Forelimb muscle (tissue), 1 donor: ENCODE data around the gene CACNA1H. TPM values are rescaled to one million over a fixed set of nuclear protein-coding genes. Genes with fewer than 3 reads are reported as not detected.

Source experiments
- DNase-seq: peaks from one replicate; pipeline ENCODE4 v3.0.0-alpha.2; 2013; ENCODE audit warnings: low read depth
- polyA plus RNA-seq: library from polyadenylated mRNA; unstranded; fragments of 120-200 nt; gene quantifications from one replicate; pipeline ENCODE4 v1.2.1, GENCODE V29; 2013; ENCODE audit not compliant: insufficient read length

Gene CACNA1H
- polyA plus RNA-seq, 1 donor = 51.6 TPM

DNA sequence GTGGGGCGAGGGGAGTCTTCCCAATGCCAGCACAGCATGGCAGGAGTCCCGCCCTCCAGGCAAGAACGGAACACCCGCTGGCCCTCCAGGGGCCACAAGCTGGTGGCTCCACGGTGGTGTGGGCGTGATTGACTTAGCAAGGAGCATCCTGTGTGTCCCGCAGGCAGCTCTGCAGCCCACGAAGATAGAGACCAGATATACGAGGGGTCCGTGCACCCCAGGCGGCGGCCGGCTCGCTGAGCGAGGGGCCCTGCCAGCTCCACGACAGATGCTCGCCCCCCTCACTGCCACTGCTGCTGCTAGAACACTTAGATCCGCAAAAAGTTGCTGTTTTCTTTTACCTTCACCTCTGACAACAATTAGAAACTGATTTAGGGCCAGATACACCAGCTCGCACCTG, 10.0 kb upstream of the CACNA1H start:
- DNase-seq = no peak

- DNase-seq = no peak
Measured at GRCh38 chr16:1143761-1144450, 9.0 kb upstream of the CACNA1H start.

- DNase-seq = no peak
Measured at GRCh38 chr16:1144476-1145382, 8.2 kb upstream of the CACNA1H start.

- DNase-seq = no peak
Measured at GRCh38 chr16:1145383-1146100, 7.4 kb upstream of the CACNA1H start.

- no peak for DNase-seq
Measured at GRCh38 chr16:1146409-1146808, 6.5 kb upstream of the CACNA1H start.

GRCh38 chr16:1147027-1147426, 5.9 kb upstream of the CACNA1H start:
- DNase-seq = no peak

DNA sequence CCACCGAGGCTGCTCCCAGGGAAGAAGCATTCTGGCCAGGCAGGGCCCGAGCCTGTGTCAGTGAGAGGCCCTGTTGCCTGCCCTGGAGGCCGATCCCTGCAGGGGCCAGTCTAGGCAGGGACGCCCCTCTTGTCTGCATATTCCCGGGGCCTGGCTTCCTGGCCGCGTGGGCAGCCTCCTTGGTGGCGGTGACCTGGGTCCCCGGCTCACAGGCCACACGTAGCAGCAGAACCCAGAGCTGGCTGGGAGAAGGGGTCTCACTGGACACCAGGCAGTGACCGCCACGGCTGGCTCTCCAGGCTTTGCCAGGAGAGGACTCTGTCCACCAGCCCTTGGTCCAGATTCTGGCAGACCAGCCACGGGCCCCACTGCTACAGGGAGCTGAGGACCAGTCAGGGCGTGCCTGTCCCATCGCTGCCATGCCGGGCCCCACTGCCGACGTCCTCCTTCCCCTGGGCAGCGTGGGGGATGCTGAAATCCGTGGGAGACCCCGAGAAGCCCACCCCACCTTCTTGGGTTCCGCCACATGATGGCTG, 3.7 kb upstream of the CACNA1H start:
- DNase-seq = no peak

GRCh38 chr16:1150511-1150982, 2.4 kb upstream of the CACNA1H start:
- DNase-seq = no peak

DNA sequence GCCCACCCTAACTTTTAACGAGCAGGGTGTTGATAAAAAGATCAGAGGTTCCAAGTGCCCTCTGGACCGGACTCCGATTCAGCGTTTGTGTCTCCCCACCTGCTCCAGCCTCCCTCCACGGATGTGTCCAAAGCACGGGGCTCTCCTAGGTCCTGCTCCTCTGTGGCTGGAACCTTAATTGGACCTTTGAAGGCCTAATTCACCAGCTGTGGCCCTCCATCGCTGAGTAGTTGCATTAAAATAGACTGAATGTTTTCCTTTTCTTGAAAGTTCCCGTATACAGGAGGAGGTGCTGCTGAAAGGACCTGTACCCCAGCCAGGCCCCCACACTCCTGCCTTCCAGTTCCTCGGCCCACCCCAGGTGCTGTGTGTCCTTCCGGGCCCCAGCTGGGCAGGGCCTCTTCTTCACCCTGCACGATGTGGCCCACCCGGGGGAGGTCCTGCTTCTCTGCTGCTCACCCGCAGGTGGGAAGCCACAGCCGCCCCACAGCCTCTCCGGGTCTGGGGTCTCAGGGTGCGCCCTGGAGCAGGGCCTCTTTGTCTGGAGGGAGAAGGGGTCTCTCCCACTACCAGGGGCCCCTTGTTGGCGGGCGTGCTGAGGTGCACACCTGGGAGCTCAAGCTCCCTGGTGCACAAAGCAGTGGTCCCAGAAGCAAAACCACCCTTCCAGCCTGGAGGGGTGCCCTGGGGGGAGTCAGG, 1.3 kb upstream of the CACNA1H start:
- DNase-seq = no peak

- DNase-seq = no peak
Measured at GRCh38 chr16:1152123-1152638, 725 bp upstream of the CACNA1H start.

- DNase-seq = no peak
Measured at GRCh38 chr16:1153480-1154160, 714 bp downstream of the CACNA1H start.

DNA sequence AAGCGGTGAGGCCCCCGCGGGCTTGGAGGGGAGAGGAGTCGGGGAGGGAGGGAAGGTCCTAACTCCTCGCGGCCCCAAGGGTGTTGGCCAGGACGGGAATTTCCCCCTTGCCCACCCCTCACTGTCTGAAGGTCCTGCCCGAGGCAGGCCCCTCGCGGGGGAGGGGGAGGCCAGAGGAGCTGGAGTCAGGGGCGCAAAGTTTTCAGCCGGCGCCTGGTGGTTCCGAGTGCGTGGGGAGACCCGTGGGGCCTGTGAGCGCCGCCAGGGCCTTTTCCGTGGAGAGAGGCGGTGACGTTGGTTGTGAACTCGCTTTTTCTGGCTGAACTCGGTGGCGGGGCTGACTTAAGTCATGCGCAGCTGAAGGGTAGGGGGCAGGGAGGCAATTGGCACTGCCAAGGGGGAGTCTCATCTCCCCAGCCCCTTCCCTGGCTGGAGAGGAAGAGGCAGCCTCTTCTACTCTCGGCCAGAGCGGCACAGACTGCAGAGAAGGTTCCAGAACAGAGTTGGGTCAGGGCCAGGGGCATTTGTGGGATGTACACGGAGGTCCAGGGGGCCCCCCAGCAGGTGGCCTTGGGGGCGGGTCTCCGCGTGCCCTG, 1.5 kb downstream of the CACNA1H start:
- DNase-seq = no peak

- DNase-seq = no peak
Measured at GRCh38 chr16:1154887-1155331, 2.0 kb downstream of the CACNA1H start.

- DNase-seq = no peak
Measured at GRCh38 chr16:1155353-1156054, 2.6 kb downstream of the CACNA1H start.

- DNase-seq = no peak
Measured at GRCh38 chr16:1156055-1156982, 3.4 kb downstream of the CACNA1H start.

- DNase-seq = no peak
Measured at GRCh38 chr16:1156983-1157638, 4.2 kb downstream of the CACNA1H start.

DNA sequence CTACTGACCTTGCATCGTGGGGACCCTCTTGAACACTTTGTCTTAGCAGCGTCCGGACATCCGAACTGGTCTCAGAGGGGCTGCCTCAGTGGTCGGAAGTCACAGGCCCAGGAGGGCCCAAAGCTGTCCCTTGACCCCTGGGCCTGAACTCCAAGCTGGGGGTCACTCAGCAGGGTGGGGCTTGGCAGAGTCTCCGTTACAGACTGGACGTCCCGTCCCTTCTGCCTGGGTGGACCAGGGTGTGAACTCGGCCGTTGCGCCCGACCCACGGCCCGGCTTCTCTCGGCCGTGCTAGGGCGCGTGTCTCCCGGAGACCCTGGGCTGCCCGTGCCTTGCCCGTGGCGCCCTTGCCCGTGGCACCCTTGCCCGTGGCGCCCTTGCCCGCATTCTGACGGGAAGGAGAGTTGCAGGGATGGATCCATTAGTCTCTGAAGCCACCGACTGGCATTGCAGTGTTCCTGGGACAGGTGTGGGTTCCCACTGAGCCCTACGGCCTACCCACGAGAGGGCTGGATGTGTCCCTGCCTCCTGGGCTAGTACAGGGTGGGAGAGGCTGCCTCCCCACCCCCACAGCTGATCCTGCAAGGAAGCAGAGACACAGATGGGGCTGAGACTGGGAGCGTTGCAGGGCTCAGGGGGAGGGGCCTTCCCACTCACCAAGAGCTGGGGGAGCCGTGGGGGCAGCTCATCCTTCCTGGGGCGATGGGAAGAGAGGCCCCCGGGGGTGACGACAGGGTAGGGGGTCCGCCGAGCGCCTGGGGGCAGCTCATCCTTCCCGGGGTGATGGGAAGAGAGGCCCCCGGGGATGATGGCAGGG, 4.9 kb downstream of the CACNA1H start:
- DNase-seq = no peak
